Measurements from ENCODE around the gene TKTL1.

DNA sequence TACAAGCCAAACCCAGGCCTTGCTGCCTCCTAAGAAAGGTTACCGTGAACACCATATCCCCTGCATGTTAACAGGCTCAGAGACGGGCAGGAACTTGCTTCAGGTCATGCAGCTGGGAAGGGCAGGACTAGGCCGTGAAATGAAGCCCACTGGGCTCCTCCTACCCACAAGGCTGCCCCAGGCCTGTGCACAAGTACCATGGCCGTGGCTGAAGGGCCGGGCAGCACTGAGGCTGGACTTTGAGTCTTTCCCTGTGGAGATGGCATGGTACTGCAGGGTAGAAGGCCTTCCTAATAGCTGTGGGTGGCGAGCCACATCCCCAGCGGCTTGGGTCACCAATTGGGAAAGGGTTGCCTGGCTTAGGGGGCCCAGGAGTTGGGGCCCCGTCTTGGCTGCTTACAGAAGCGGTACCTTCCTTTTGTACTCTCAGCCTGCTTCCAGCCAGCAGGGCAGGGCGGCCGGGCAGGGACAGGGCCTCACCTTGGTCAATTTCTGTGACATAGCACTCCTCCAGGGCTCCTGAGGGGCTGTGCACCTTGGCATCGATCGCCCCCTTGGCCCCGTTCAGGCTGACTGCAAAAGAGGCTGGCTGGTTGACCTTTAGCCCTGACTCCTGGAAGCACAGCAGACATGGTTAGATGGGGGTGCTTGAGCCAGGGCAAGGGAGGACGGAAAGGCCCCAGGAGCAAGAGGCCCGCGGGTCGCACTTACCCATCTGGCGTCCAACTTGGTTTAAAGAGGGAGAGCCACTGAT lies 55.0 kb downstream of the TKTL1 start:
- TF ChIP-seq, protein P1, sequence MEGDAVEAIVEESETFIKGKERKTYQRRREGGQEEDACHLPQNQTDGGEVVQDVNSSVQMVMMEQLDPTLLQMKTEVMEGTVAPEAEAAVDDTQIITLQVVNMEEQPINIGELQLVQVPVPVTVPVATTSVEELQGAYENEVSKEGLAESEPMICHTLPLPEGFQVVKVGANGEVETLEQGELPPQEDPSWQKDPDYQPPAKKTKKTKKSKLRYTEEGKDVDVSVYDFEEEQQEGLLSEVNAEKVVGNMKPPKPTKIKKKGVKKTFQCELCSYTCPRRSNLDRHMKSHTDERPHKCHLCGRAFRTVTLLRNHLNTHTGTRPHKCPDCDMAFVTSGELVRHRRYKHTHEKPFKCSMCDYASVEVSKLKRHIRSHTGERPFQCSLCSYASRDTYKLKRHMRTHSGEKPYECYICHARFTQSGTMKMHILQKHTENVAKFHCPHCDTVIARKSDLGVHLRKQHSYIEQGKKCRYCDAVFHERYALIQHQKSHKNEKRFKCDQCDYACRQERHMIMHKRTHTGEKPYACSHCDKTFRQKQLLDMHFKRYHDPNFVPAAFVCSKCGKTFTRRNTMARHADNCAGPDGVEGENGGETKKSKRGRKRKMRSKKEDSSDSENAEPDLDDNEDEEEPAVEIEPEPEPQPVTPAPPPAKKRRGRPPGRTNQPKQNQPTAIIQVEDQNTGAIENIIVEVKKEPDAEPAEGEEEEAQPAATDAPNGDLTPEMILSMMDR (IDR thresholded peaks at IDR 0.05), result peak in 3 of 6 experiments; percentile 23 to 42 (median 37)
- no peak for TF ChIP-seq POLR2A (IDR thresholded peaks at IDR 0.05)

Measured in Peyer's patch (tissue), 4 donors.